Common myeloid progenitor, CD34-positive (primary cell): ENCODE measurements around the gene SDK2.
A peak's percentile ranks its signal among the peaks of the same experiment; 100 is the strongest.

Experiments
- CTCF ChIA-PET: fragments of 350-600 bp; sonication (Branson Sonifier 250); formaldehyde crosslinking; loops from one replicate; lab custom pipeline; 2021; ENCODE audit warnings: antibody characterized with exemption; lab: Charles Lee
- POLR2A ChIA-PET: fragments of 350-600 bp; sonication (Branson Sonifier 250); formaldehyde crosslinking; loops from one replicate; lab custom pipeline; 2021; ENCODE audit warnings: antibody characterized with exemption; lab: Charles Lee
- DNase-seq, 3 donors: peaks; one replicate each; pipeline versions ENCODE4 v3.0.0 to v3.0.0-alpha.2; 2013
- H3K27ac ChIP-seq, 2 experiments: 1 replicate in 1 of 2; 2 replicates in 1 of 2; pipeline ENCODE4 v1.7.0; 2013; ENCODE audit warnings: inconsistent platforms in 2 of 2, low read length in 2 of 2, mild to moderate bottlenecking in 2 of 2, low read depth in 1 of 2, moderate library complexity in 1 of 2; ENCODE audit not compliant: severe bottlenecking in 2 of 2, insufficient read depth in 1 of 2, poor library complexity in 1 of 2
- H3K27me3 ChIP-seq, 5 experiments: replicated peaks in 2 of 5; 1 replicate in 3 of 5; 2 replicates in 2 of 5; pipeline versions ENCODE4 v1.6.1 to v1.7.0; 2013; ENCODE audit warnings: low read length in 4 of 5, mild to moderate bottlenecking in 2 of 5, moderate library complexity in 2 of 5, inconsistent platforms in 1 of 5; ENCODE audit not compliant: insufficient read depth in 5 of 5, control insufficient read depth in 4 of 5
- H3K36me3 ChIP-seq, 4 experiments: 1 replicate in 2 of 4; 2 replicates in 2 of 4; pipeline versions ENCODE4 v1.6.1 to v1.7.0; 2013; ENCODE audit warnings: low read length in 3 of 4, control low read depth in 1 of 4, mild to moderate bottlenecking in 1 of 4; ENCODE audit not compliant: control insufficient read depth in 4 of 4, insufficient read depth in 4 of 4
- H3K4me1 ChIP-seq, 4 experiments: 1 replicate in 3 of 4; 2 replicates in 1 of 4; pipeline versions ENCODE4 v1.6.1 to v1.7.1; 2013; ENCODE audit warnings: low read length in 3 of 4, mild to moderate bottlenecking in 3 of 4, control low read depth in 1 of 4, inconsistent platforms in 1 of 4, moderate library complexity in 1 of 4; ENCODE audit not compliant: control insufficient read depth in 4 of 4, insufficient read depth in 4 of 4; ENCODE audit errors: control extremely low read depth in 1 of 4
- H3K4me3 ChIP-seq, 7 experiments: 1 replicate in 4 of 7; 2 replicates in 3 of 7; pipeline versions ENCODE4 v1.5.1 to v1.7.0; 2013; ENCODE audit warnings: mild to moderate bottlenecking in 7 of 7, low read length in 6 of 7, moderate library complexity in 6 of 7, inconsistent platforms in 2 of 7, low read depth in 2 of 7, control low read depth in 1 of 7; ENCODE audit not compliant: insufficient read depth in 4 of 7, control insufficient read depth in 1 of 7; ENCODE audit errors: extremely low read depth in 1 of 7
- H3K9me3 ChIP-seq, 5 experiments: 1 replicate in 4 of 5; 2 replicates in 1 of 5; pipeline versions ENCODE4 v1.6.1 to v1.7.1; 2013; ENCODE audit warnings: low read length in 4 of 5, mild to moderate bottlenecking in 2 of 5, inconsistent platforms in 1 of 5, low read depth in 1 of 5, moderate library complexity in 1 of 5; ENCODE audit not compliant: control insufficient read depth in 4 of 5, insufficient read depth in 2 of 5; ENCODE audit errors: control extremely low read depth in 1 of 5
- WGBS: methylation state at CpG from one replicate; pipeline ENCODE4 v1.1.5; 2013; ENCODE audit not compliant: insufficient coverage; 5-methylcytosine and 5-hydroxymethylcytosine counted together

The SDK2 gene

DNA sequence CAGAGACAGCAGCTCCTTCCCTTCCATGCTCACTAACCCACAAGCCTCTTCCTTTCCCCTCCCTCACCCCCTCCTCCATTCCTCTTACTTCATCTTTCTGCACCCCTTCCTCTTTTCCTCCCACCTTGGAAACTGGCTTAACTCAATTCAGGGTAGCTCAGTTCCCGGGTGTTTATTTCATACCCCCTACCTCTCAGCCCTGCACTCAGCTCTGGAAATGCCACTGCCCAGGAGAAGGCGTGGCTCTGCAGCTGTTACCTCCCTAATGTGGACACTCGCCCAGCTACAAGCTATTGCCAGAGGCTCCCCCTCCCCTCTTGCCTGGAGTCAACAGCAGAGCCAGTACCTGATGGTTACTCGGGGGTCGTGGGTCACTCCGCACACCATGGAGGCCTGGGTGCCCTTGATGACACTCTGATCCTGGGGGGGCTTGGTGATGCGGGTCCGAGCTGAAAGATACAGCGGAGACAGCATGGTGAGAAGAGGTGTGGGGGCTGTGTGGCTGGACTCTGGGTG, 214.0 kb downstream of the SDK2 start:
- Histone ChIP-seq H3K27ac (peak overlapping the region in 1 of 2 experiments; percentile 29), H3K9me3 (no peaks in the 10 kb centered on the region), H3K36me3 (peaks cover 0 to 7% (median 0%) of the 10 kb centered on the region in 4 experiments), H3K4me1 (peaks cover 0 to 20% (median 13%) of the 10 kb centered on the region in 4 experiments), H3K4me3 (no peak overlapping the region), H3K27me3 (no peaks in the 10 kb centered on the region)
- ChIA-PET CTCF (interaction anchor here (0.6 to 6.1 kb wide), 21 partner anchors 9 to 570 kb away, joined by 3 to 43 read pairs (median 4); partner anchors contain the start of gene SDK2), POLR2A (interaction anchor here (1.1 kb wide), 1 partner anchor 526 kb away, joined by 3 read pairs; no protein-coding TSS in a partner anchor)
- peak in 2 of 3 donors; percentile 7 to 16 for DNase-seq
- 77% methylated on average over 6 of the region's 9 CpGs for WGBS

DNA sequence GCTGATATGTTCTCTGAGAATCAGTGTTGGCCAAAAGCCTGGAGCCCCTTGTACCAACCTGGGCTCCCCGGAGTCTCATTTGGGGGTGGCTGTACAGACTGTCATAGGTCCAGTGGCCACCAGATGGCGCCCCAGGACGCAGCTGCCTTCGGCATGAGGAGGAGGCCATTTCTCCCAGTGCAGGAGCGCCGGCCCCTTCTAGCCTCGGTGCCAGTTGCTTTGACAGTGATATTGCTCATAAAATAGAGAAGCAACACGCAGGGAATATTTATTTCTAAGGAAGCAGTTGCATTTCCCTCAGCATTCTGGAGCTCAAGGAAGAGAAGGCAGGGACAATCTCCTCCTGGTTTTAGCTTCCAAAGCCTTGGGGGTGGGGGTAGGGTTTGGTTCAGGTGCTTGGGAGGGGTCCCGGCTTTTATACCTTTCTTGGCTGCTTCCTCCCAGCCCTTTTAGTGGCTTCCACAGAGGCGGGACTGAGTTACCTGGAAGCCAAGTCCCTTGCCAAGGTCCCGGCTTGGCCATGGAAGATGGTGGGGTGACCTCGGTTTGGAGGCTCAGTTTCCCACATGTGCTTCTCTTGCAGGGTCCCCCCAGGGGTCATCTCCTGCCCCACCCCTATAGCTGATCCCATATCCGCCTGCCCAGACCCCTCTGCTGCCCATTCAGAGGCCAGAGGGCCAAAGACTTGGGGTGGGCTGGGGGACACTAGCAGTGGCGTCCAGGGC, 214.6 kb downstream of the SDK2 start:
- peaks cover 0 to 20% (median 13%) of the 10 kb centered on the region in 4 experiments for H3K4me1 ChIP-seq
- H3K4me3 ChIP-seq, result peak overlapping the region in 2 of 7 experiments; percentile 28 to 50
- H3K9me3 ChIP-seq, result no peaks in the 10 kb centered on the region
- DNase-seq, result peak; percentile 78 to 90 (median 87)
- no peaks in the 10 kb centered on the region for H3K27me3 ChIP-seq
- ChIA-PET CTCF (interaction anchor here (0.7 to 6.1 kb wide), 19 partner anchors 20 to 571 kb away, joined by 3 to 43 read pairs (median 4); partner anchors contain the start of gene SDK2), POLR2A (interaction anchor here (1.1 kb wide), 1 partner anchor 527 kb away, joined by 3 read pairs; no protein-coding TSS in a partner anchor)
- peaks cover 0 to 6% (median 0%) of the 10 kb centered on the region in 4 experiments for H3K36me3 ChIP-seq
- WGBS, result 29% methylated on average over 11 of the region's 14 CpGs
- peak overlapping the region in 1 of 2 experiments; percentile 29 for H3K27ac ChIP-seq

DNA sequence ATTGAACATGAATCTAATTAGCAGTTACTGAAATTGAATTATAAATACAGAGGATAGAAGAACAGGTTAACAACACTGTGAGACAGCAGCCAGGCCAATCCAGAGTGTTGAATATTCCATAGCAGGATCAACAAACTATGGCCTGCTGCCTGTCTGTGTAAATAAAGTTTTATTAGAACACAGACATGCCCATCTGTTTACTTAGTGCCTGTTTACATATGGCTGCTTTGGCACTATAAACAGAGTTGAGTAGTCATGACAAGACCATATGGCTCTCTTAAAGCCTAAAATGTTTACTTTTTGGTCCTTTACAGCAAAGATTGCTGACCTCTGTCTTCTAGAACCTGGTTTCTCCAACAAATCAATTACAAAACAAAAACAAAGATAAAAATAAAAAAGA, 217.0 kb downstream of the SDK2 start:
- H3K27me3 ChIP-seq, result no peaks in the 10 kb centered on the region
- H3K9me3 ChIP-seq, result no peaks in the 10 kb centered on the region
- POLR2A ChIA-PET, result no interaction called here
- CTCF ChIA-PET, result interaction anchor here (1.8 to 6.1 kb wide), 3 partner anchors 82 to 414 kb away, joined by 5 to 43 read pairs (median 35); no protein-coding TSS in a partner anchor
- no peak overlapping the region for H3K27ac ChIP-seq
- peaks cover 0 to 20% (median 13%) of the 10 kb centered on the region in 4 experiments for H3K4me1 ChIP-seq
- no peak overlapping the region for H3K4me3 ChIP-seq
- DNase-seq, result no peak
- H3K36me3 ChIP-seq, result peaks cover 0 to 15% (median 2%) of the 10 kb centered on the region in 4 experiments

DNA sequence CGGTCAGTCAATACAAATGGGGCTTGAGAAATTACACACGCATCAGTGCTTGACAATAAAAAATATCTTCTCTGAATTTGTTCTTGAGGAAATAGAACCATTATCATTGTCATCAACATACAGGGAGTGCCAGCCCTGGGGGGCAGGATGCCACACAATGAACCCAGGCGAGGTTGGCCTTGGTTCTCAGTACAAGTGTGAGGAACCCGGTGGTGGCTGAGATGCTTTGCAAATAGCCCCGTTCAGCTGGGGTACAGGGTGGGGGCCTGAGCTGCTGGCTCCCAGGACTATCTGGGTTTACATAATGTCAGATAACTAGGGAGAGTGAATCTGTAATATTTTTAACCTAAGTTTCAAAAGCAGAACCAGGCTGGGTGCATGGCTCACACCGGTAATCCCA, 219.7 kb downstream of the SDK2 start:
- 97% methylated on average over 4 of the region's 6 CpGs for WGBS
- H3K9me3 ChIP-seq, result no peaks in the 10 kb centered on the region
- H3K27me3 ChIP-seq, result no peaks in the 10 kb centered on the region
- H3K4me3 ChIP-seq, result no peak overlapping the region
- H3K4me1 ChIP-seq, result peaks cover 0 to 3% (median 2%) of the 10 kb centered on the region in 4 experiments
- ChIA-PET POLR2A (no interaction called here), CTCF (no interaction called here)
- peaks cover 0 to 29% (median 2%) of the 10 kb centered on the region in 4 experiments for H3K36me3 ChIP-seq
- no peak for DNase-seq
- no peak overlapping the region for H3K27ac ChIP-seq

DNA sequence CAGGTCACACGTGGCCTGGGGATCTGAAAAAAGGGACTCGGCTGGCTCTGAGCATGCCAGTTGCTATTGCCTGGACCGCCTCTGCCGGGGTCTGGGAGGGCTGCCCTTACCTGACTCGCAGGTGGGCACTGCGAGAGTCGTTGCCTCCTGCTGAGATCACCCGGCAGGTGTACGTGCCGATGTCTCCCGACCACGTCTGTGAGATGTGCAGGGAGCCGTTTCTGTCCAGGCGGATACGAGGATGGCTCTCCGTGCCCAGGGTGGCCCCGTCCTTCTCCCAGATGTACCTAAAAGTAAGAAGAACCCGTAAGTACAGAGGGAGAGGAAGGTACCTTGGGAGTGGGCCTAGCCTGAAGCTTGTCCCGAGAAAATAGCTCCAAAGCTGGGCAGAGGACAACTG, 220.4 kb downstream of the SDK2 start:
- WGBS, result 91% methylated on average over 19 of the region's 19 CpGs
- CTCF ChIA-PET, result no interaction called here
- POLR2A ChIA-PET, result interaction anchor here (1.8 kb wide), 1 partner anchor 27 kb away, joined by 5 read pairs; no protein-coding TSS in a partner anchor
- Histone ChIP-seq H3K27me3 (no peaks in the 10 kb centered on the region), H3K4me1 (no peaks in the 10 kb centered on the region), H3K27ac (no peak overlapping the region), H3K4me3 (no peak overlapping the region), H3K36me3 (peaks cover 0 to 31% (median 2%) of the 10 kb centered on the region in 4 experiments), H3K9me3 (no peaks in the 10 kb centered on the region)
- no peak for DNase-seq

DNA sequence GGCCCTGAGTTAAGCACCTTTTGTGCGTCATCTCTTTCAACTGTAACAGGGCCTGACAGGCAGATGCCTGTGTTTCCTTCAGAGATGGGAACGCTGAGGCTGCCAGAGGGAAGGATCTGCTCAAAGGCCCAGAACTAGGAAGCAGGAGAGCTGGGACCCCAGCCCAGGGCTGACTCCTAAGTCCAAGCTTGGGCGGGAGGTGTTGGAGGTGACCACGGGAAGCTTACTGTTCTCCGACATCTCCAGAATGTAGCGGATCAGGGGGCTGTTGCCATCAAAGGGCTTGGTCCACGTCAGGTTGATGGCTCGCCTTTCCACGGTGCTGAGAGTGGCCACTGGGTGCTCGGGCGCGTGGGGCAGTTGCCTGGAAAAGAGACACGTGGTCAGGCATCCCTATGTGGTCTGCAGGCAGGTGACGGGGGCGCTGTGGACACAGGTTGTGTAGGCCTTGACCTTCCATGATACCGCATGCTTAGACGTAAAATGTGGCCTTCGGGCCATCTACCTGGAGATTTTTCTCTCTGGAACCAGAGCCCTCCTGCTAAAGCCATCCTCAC, 221.0 kb downstream of the SDK2 start:
- CTCF ChIA-PET, result no interaction called here
- Histone ChIP-seq H3K4me1 (no peaks in the 10 kb centered on the region), H3K4me3 (no peak overlapping the region), H3K27me3 (no peaks in the 10 kb centered on the region), H3K27ac (no peak overlapping the region), H3K36me3 (peaks cover 0 to 33% (median 2%) of the 10 kb centered on the region in 4 experiments), H3K9me3 (no peaks in the 10 kb centered on the region)
- WGBS, result 97% methylated on average over 18 of the region's 18 CpGs
- POLR2A ChIA-PET, result interaction anchor here (0.6 to 1.8 kb wide), 2 partner anchors 14 to 26 kb away, joined by 3 to 5 read pairs; no protein-coding TSS in a partner anchor
- DNase-seq, result no peak
